Stimulated activated CD8-positive, alpha-beta memory T cell treated with anti-CD3 and anti-CD28 coated beads, Interleukin-15, amount 100 ng/mL, for 4 hours (primary cell): ENCODE data around the gene LTBP3.

ENCODE experiments used
- DNase-seq, 2 donors: peaks; one replicate each; pipeline ENCODE4 v3.0.0-alpha.2; 2020; ENCODE audit warnings: low read depth in 2 of 2

Gene LTBP3

GRCh38 chr11:65585396-65586246 lies 27.5 kb upstream of the LTBP3 start:
- DNase-seq = no peak

- no peak for DNase-seq
Observed at GRCh38 chr11:65584723-65585171, 26.6 kb upstream of the LTBP3 start.

GRCh38 chr11:65584106-65584505 lies 25.9 kb upstream of the LTBP3 start:
- DNase-seq = no peak

- DNase-seq = no peak
Observed at GRCh38 chr11:65583589-65583988, 25.4 kb upstream of the LTBP3 start.

- no peak for DNase-seq
Observed at GRCh38 chr11:65581928-65582327, 23.8 kb upstream of the LTBP3 start.

GRCh38 chr11:65580756-65581155 lies 22.6 kb upstream of the LTBP3 start:
- DNase-seq = no peak

GRCh38 chr11:65580031-65580692 lies 22.0 kb upstream of the LTBP3 start:
- no peak for DNase-seq

- no peak for DNase-seq
Observed at GRCh38 chr11:65579291-65579690, 21.1 kb upstream of the LTBP3 start.

- no peak for DNase-seq
Observed at GRCh38 chr11:65578667-65579066, 20.5 kb upstream of the LTBP3 start.

GRCh38 chr11:65578134-65578533 lies 20.0 kb upstream of the LTBP3 start:
- no peak for DNase-seq

- no peak for DNase-seq
Observed at GRCh38 chr11:65577756-65578109, 19.6 kb upstream of the LTBP3 start.

GRCh38 chr11:65576867-65577755 lies 19.0 kb upstream of the LTBP3 start:
- DNase-seq = no peak

- no peak for DNase-seq
Observed at GRCh38 chr11:65576232-65576866, 18.2 kb upstream of the LTBP3 start.

- peak; percentile 45 to 63 for DNase-seq
Observed at GRCh38 chr11:65575568-65576231, 17.5 kb upstream of the LTBP3 start, which contains the start of gene EHBP1L1. EHBP1L1 (plus strand) TSS chr11:65576053; CDS start chr11:65576303, 250 bp downstream.

- DNase-seq = no peak
Observed at GRCh38 chr11:65574811-65575567, 16.8 kb upstream of the LTBP3 start.

- peak; percentile 65 to 79 for DNase-seq
Observed at GRCh38 chr11:65574109-65574810, 16.1 kb upstream of the LTBP3 start.

- no peak for DNase-seq
Observed at GRCh38 chr11:65573391-65574079, 15.4 kb upstream of the LTBP3 start.

GRCh38 chr11:65572356-65573051 lies 14.3 kb upstream of the LTBP3 start, which contains the start of gene FAM89B:
FAM89B (plus strand) TSS chr11:65572538; CDS start chr11:65572670, 132 bp downstream.
- DNase-seq = peak; percentile 70 to 75
